ENCODE measurements around the gene SDR39U1.

The SDR39U1 gene

GRCh38 chr14:24408764-24409163 is 33.8 kb downstream of the SDR39U1 start:
- peak; percentile 97 to 98 for DNase-seq

- no peak for DNase-seq
Observed at GRCh38 chr14:24407608-24408325, 34.8 kb downstream of the SDR39U1 start.

- DNase-seq, result no peak
Observed at GRCh38 chr14:24406416-24406815, 36.2 kb downstream of the SDR39U1 start.

- no peak for DNase-seq
Observed at GRCh38 chr14:24404814-24405213, 37.8 kb downstream of the SDR39U1 start.

- DNase-seq, result no peak
Observed at GRCh38 chr14:24403294-24403998, 39.1 kb downstream of the SDR39U1 start.

- no peak for DNase-seq
Observed at GRCh38 chr14:24401810-24402702, 40.5 kb downstream of the SDR39U1 start.

GRCh38 chr14:24399999-24400718 is 42.4 kb downstream of the SDR39U1 start:
- no peak for DNase-seq

GRCh38 chr14:24399447-24399822 is 43.1 kb downstream of the SDR39U1 start:
- DNase-seq, result peak in 1 of 2 experiments; percentile 31

- peak; percentile 56 to 62 for DNase-seq
Observed at GRCh38 chr14:24398653-24399446, 43.7 kb downstream of the SDR39U1 start, which contains the start of gene NYNRIN. NYNRIN (plus strand) TSS chr14:24399003; CDS start chr14:24399247, 244 bp downstream.

- peak in 1 of 2 experiments; percentile 49 for DNase-seq
Observed at GRCh38 chr14:24398293-24398652, 44.3 kb downstream of the SDR39U1 start.

GRCh38 chr14:24397639-24398292 is 44.8 kb downstream of the SDR39U1 start:
- no peak for DNase-seq

- no peak for DNase-seq
Observed at GRCh38 chr14:24395609-24396582, 46.7 kb downstream of the SDR39U1 start.

GRCh38 chr14:24394275-24394674 is 48.3 kb downstream of the SDR39U1 start:
- peak in 1 of 2 experiments; percentile 49 for DNase-seq

- DNase-seq, result peak in 1 of 2 experiments; percentile 58
Observed at GRCh38 chr14:24392325-24393091, 50.1 kb downstream of the SDR39U1 start.

GRCh38 chr14:24390701-24391468 is 51.7 kb downstream of the SDR39U1 start:
- no peak for DNase-seq

Measured in NCI-H524 (cell line).